Measurements from ENCODE around the gene FHIP2A.

DNA sequence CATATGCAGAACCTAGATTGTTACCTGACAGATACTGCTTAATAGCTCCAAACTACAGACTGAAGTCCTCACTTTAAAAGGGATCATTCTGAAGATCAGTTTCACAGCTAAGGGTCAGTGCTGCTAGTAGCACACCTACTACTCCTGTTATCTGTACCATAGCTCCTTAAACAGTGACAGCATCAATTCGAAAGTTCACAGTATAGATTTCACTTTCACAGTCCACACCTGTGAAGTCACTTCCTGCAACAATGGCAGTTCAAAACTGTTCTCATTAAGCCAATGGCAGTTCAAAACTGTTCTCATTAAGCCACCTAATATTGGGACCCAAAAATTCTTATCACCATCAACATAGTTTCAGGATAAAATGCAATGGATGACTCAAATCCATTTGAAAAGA is 10.7 kb upstream of the FHIP2A start:
- TF ChIP-seq, protein P1, sequence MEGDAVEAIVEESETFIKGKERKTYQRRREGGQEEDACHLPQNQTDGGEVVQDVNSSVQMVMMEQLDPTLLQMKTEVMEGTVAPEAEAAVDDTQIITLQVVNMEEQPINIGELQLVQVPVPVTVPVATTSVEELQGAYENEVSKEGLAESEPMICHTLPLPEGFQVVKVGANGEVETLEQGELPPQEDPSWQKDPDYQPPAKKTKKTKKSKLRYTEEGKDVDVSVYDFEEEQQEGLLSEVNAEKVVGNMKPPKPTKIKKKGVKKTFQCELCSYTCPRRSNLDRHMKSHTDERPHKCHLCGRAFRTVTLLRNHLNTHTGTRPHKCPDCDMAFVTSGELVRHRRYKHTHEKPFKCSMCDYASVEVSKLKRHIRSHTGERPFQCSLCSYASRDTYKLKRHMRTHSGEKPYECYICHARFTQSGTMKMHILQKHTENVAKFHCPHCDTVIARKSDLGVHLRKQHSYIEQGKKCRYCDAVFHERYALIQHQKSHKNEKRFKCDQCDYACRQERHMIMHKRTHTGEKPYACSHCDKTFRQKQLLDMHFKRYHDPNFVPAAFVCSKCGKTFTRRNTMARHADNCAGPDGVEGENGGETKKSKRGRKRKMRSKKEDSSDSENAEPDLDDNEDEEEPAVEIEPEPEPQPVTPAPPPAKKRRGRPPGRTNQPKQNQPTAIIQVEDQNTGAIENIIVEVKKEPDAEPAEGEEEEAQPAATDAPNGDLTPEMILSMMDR (conservative IDR thresholded peaks at IDR 0.05; ENCODE audit: low read depth, low read length), result no peak
- TF ChIP-seq POLR2A (IDR thresholded peaks at IDR 0.05; ENCODE audit: low read depth, low read length), result no peak
- TF ChIP-seq SMC3 (IDR thresholded peaks at IDR 0.05; ENCODE audit: low read depth, low read length), result no peak
- TF ChIP-seq RAD21 (IDR thresholded peaks at IDR 0.05; ENCODE audit: low read length), result no peak
- TF ChIP-seq CEBPB (IDR thresholded peaks at IDR 0.05; ENCODE audit: low read depth, low read length), result no peak
- no peak for TF ChIP-seq RCOR1 (IDR thresholded peaks at IDR 0.05; ENCODE audit: insufficient replicate concordance, low read length)
- no peak for TF ChIP-seq NFE2L2 (IDR thresholded peaks at IDR 0.05; ENCODE audit: low read depth, low read length)
- TF ChIP-seq, protein P2, sequence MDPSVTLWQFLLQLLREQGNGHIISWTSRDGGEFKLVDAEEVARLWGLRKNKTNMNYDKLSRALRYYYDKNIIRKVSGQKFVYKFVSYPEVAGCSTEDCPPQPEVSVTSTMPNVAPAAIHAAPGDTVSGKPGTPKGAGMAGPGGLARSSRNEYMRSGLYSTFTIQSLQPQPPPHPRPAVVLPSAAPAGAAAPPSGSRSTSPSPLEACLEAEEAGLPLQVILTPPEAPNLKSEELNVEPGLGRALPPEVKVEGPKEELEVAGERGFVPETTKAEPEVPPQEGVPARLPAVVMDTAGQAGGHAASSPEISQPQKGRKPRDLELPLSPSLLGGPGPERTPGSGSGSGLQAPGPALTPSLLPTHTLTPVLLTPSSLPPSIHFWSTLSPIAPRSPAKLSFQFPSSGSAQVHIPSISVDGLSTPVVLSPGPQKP (IDR thresholded peaks at IDR 0.05; ENCODE audit: borderline replicate concordance, low read depth, low read length), result no peak
- TF ChIP-seq MAZ (IDR thresholded peaks at IDR 0.05; ENCODE audit: borderline replicate concordance, low read depth, low read length), result no peak
- no peak for TF ChIP-seq BHLHE40 (IDR thresholded peaks at IDR 0.05; ENCODE audit: low read depth, low read length)
- TF ChIP-seq, protein P3, sequence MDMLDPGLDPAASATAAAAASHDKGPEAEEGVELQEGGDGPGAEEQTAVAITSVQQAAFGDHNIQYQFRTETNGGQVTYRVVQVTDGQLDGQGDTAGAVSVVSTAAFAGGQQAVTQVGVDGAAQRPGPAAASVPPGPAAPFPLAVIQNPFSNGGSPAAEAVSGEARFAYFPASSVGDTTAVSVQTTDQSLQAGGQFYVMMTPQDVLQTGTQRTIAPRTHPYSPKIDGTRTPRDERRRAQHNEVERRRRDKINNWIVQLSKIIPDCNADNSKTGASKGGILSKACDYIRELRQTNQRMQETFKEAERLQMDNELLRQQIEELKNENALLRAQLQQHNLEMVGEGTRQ (IDR thresholded peaks at IDR 0.05; ENCODE audit: low read depth, low read length), result no peak
- TF ChIP-seq FOS (IDR thresholded peaks at IDR 0.05; ENCODE audit: low read depth, low read length), result no peak

Data from IMR-90 (cell line).